ENCODE results near the gene LRRC52. TPM values are rescaled to one million over a fixed set of nuclear protein-coding genes. Genes with fewer than 3 reads are reported as not detected.

The LRRC52 gene
- total RNA-seq, 1 experiment from 2014 or later: not detected

DNA sequence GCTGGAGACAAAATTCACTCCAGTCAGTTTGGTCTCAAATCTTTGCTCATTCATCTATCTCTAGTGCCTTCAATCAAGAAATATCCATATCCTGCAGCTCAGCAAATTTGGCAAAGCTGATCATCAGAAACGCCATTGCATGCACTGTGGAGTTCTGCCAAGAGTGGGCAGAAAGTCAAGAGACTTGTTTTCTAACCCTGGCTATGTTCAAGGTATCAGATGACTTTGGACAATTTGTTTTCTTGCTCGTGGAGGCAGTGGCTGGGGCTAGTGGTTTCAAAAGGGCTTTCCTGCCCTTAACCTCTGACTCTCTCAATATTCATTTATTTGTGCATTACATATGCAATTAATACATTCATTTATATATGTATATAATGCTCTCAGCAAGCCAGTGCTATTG is 12.8 kb upstream of the LRRC52 start:
- ChIA-PET POLR2A (ENCODE audit: unreplicated experiment) (no interaction called here), CTCF (no interaction called here)
- Histone ChIP-seq H3K79me2 (ENCODE audit: low read depth) (no peaks in the 10 kb centered on the region), H3K27ac (no peak overlapping the region), H4K20me1 (ENCODE audit: insufficient read depth) (no peaks in the 10 kb centered on the region), H3K4me1 (replicated peaks; ENCODE audit: insufficient read depth) (no peaks in the 10 kb centered on the region), H3K36me3 (ENCODE audit: low read depth) (no peaks in the 10 kb centered on the region), H3K4me2 (no peak overlapping the region), H2AFZ (no peak overlapping the region), H3K4me3 (no peak overlapping the region), H3K9me2 (ENCODE audit: insufficient read depth) (no peaks in the 10 kb centered on the region), H3K9me3 (ENCODE audit: insufficient read depth, low read depth) (no peaks in the 10 kb centered on the region), H3F3A (ENCODE audit: insufficient read depth, low read depth) (no peaks in the 10 kb centered on the region), H3K27me3 (ENCODE audit: insufficient read depth, low read depth) (no peaks in the 10 kb centered on the region)
- no peak for TF ChIP-seq EZH2 (IDR thresholded peaks at IDR 0.05; ENCODE audit: low read depth)
- TF ChIP-seq, protein P1, sequence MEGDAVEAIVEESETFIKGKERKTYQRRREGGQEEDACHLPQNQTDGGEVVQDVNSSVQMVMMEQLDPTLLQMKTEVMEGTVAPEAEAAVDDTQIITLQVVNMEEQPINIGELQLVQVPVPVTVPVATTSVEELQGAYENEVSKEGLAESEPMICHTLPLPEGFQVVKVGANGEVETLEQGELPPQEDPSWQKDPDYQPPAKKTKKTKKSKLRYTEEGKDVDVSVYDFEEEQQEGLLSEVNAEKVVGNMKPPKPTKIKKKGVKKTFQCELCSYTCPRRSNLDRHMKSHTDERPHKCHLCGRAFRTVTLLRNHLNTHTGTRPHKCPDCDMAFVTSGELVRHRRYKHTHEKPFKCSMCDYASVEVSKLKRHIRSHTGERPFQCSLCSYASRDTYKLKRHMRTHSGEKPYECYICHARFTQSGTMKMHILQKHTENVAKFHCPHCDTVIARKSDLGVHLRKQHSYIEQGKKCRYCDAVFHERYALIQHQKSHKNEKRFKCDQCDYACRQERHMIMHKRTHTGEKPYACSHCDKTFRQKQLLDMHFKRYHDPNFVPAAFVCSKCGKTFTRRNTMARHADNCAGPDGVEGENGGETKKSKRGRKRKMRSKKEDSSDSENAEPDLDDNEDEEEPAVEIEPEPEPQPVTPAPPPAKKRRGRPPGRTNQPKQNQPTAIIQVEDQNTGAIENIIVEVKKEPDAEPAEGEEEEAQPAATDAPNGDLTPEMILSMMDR (conservative IDR thresholded peaks at IDR 0.05): no peak
- intact Hi-C loops (cut with micrococcal nuclease; ENCODE audit: unreplicated experiment): no loop called here
- DNase-seq: no peak
- BruUV-seq (replicated peaks): no TSS peak

GRCh38 chr1:165532053-165532452 is 11.7 kb upstream of the LRRC52 start:
- intact Hi-C loops (cut with micrococcal nuclease; ENCODE audit: unreplicated experiment): no loop called here
- H3K9me3 ChIP-seq (ENCODE audit: insufficient read depth, low read depth): no peaks in the 10 kb centered on the region
- no peak for TF ChIP-seq EZH2 (IDR thresholded peaks at IDR 0.05; ENCODE audit: low read depth)
- TF ChIP-seq, protein P1 (conservative IDR thresholded peaks at IDR 0.05): no peak
- H3K27me3 ChIP-seq (ENCODE audit: insufficient read depth, low read depth): no peaks in the 10 kb centered on the region
- no peaks in the 10 kb centered on the region for H4K20me1 ChIP-seq (ENCODE audit: insufficient read depth)
- no peak overlapping the region for H3K27ac ChIP-seq
- ChIA-PET CTCF (no interaction called here), POLR2A (ENCODE audit: unreplicated experiment) (no interaction called here)
- no peaks in the 10 kb centered on the region for H3K9me2 ChIP-seq (ENCODE audit: insufficient read depth)
- H3K36me3 ChIP-seq (ENCODE audit: low read depth): no peaks in the 10 kb centered on the region
- BruUV-seq (replicated peaks): no TSS peak
- no peak overlapping the region for H3K4me2 ChIP-seq
- H3K4me1 ChIP-seq (replicated peaks; ENCODE audit: insufficient read depth): no peaks in the 10 kb centered on the region
- no peak overlapping the region for H2AFZ ChIP-seq
- H3K79me2 ChIP-seq (ENCODE audit: low read depth): no peaks in the 10 kb centered on the region
- H3F3A ChIP-seq (ENCODE audit: insufficient read depth, low read depth): no peaks in the 10 kb centered on the region
- no peak for DNase-seq
- H3K4me3 ChIP-seq: no peak overlapping the region

DNA sequence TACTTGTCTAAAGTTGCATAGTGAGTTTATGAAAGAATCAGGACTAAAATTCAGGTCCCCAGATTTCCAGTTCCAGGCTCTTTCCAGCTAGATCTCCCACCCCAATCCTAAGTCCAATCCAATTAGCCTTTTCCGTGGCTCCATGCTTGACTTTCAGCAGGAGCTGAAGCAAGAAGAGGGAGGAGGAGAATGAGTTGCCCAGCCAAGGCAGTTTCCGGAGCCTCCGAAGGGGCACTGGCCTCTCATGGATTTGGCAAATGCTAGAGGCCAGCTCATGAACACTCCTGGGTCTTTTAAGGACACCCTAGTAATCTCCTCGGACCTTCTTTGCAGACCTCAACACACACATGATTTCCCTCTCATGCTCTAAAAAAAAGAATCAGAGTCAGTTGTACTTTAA is 10.5 kb upstream of the LRRC52 start:
- Histone ChIP-seq H3K36me3 (ENCODE audit: low read depth) (no peaks in the 10 kb centered on the region), H3K4me3 (no peak overlapping the region), H3K4me1 (replicated peaks; ENCODE audit: insufficient read depth) (no peaks in the 10 kb centered on the region), H3F3A (ENCODE audit: insufficient read depth, low read depth) (no peaks in the 10 kb centered on the region), H3K9me2 (ENCODE audit: insufficient read depth) (no peaks in the 10 kb centered on the region), H4K20me1 (ENCODE audit: insufficient read depth) (no peaks in the 10 kb centered on the region), H3K27me3 (ENCODE audit: insufficient read depth, low read depth) (no peaks in the 10 kb centered on the region), H3K79me2 (ENCODE audit: low read depth) (no peaks in the 10 kb centered on the region), H3K4me2 (no peak overlapping the region), H2AFZ (no peak overlapping the region), H3K9me3 (ENCODE audit: insufficient read depth, low read depth) (no peaks in the 10 kb centered on the region), H3K27ac (no peak overlapping the region)
- DNase-seq: no peak
- TF ChIP-seq, protein P1 (conservative IDR thresholded peaks at IDR 0.05): no peak
- TF ChIP-seq EZH2 (IDR thresholded peaks at IDR 0.05; ENCODE audit: low read depth): no peak
- no TSS peak for BruUV-seq (replicated peaks)
- CTCF ChIA-PET: no interaction called here
- POLR2A ChIA-PET (ENCODE audit: unreplicated experiment): interaction anchor here (0.6 to 0.7 kb wide), 2 partner anchors 114 to 360 kb away, joined by 11 to 13 read pairs; no protein-coding TSS in a partner anchor
- intact Hi-C loops (cut with micrococcal nuclease; ENCODE audit: unreplicated experiment): no loop called here
